Measurements from ENCODE around the gene TASP1.

- TF ChIP-seq CTCF (optimal IDR thresholded peaks at IDR 0.05 in 1 of 3, IDR thresholded peaks at IDR 0.05 in 1 of 3, conservative IDR thresholded peaks at IDR 0.05 in 1 of 3; ENCODE audit: extremely low read depth in 1 of 3, insufficient read depth in 2 of 3, low read length in 3 of 3) (no peak), EZH2 (IDR thresholded peaks at IDR 0.05; ENCODE audit: low read length) (no peak)
Observed at GRCh38 chr20:13678944-13679343, 40.2 kb upstream of the TASP1 start.
